Mesenchymal stem cell (in vitro differentiated cells and primary cell): ENCODE measurements around the gene LRIF1.
A peak's percentile ranks its signal among the peaks of the same experiment; 100 is the strongest.

ENCODE experiments used
- DNase-seq: peaks from one replicate; pipeline ENCODE4 v3.0.0-alpha.2; 2013
- H2AFZ ChIP-seq: one replicate; pipeline ENCODE4 v1.6.1; 2013; ENCODE audit warnings: low read depth, mild to moderate bottlenecking, control low read depth, inconsistent platforms, low read length, moderate library complexity
- H2AK5ac ChIP-seq: 2 replicates; pipeline ENCODE4 v1.6.1; 2013; ENCODE audit warnings: low read length, moderate library complexity, mild to moderate bottlenecking, inconsistent platforms; ENCODE audit not compliant: severe bottlenecking
- H2BK120ac ChIP-seq: one replicate; pipeline ENCODE4 v1.6.1; 2013; ENCODE audit warnings: low read depth, mild to moderate bottlenecking, inconsistent platforms, low read length, moderate library complexity
- H2BK12ac ChIP-seq, 2 experiments: one replicate each; pipeline ENCODE4 v1.6.1; 2013; ENCODE audit warnings: inconsistent platforms in 2 of 2, low read length in 2 of 2, mild to moderate bottlenecking in 2 of 2, moderate library complexity in 2 of 2, control low read depth in 1 of 2
- H2BK15ac ChIP-seq: one replicate; pipeline ENCODE4 v1.6.1; 2013; ENCODE audit warnings: mild to moderate bottlenecking, low read depth, inconsistent platforms; ENCODE audit not compliant: poor library complexity, severe bottlenecking
- H2BK5ac ChIP-seq: 2 replicates; pipeline ENCODE4 v1.6.1; 2013; ENCODE audit warnings: low read depth, mild to moderate bottlenecking, low read length, control low read depth, inconsistent platforms; ENCODE audit not compliant: poor library complexity, severe bottlenecking
- H3K14ac ChIP-seq, 2 experiments: one replicate each; pipeline ENCODE4 v1.6.1; 2013; ENCODE audit warnings: inconsistent platforms in 2 of 2, low read length in 2 of 2, control low read depth in 1 of 2, mild to moderate bottlenecking in 1 of 2, moderate library complexity in 1 of 2
- H3K18ac ChIP-seq, 2 experiments: one replicate each; pipeline ENCODE4 v1.6.1; 2013; ENCODE audit warnings: inconsistent platforms in 2 of 2, low read length in 2 of 2, control low read depth in 1 of 2, low read depth in 1 of 2, mild to moderate bottlenecking in 1 of 2
- H3K23ac ChIP-seq, 2 experiments: one replicate each; pipeline ENCODE4 v1.6.1; 2013; ENCODE audit warnings: inconsistent platforms in 2 of 2, low read length in 2 of 2, mild to moderate bottlenecking in 2 of 2, moderate library complexity in 2 of 2, control low read depth in 1 of 2
- H3K27ac ChIP-seq: 2 replicates; pipeline ENCODE4 v1.5.1; 2013; ENCODE audit warnings: mild to moderate bottlenecking, moderate library complexity, low read length, control low read depth, inconsistent platforms; ENCODE audit not compliant: poor library complexity, severe bottlenecking
- H3K27me3 ChIP-seq, 2 experiments: 2 replicates each; pipeline versions ENCODE4 v1.6.1 to v1.7.0; 2013; ENCODE audit warnings: low read length in 2 of 2, mild to moderate bottlenecking in 2 of 2, moderate library complexity in 2 of 2, control low read depth in 1 of 2, inconsistent platforms in 1 of 2; ENCODE audit not compliant: control insufficient read depth in 1 of 2, insufficient read depth in 1 of 2
- H3K36me3 ChIP-seq, 2 experiments: 2 replicates each; pipeline versions ENCODE4 v1.6.1 to v1.7.0; 2013; ENCODE audit warnings: low read length in 2 of 2, control low read depth in 1 of 2, inconsistent platforms in 1 of 2, low read depth in 1 of 2, mild to moderate bottlenecking in 1 of 2; ENCODE audit not compliant: insufficient read depth in 2 of 2, control insufficient read depth in 1 of 2
- H3K4ac ChIP-seq, 2 experiments: one replicate each; pipeline ENCODE4 v1.6.1; 2013; ENCODE audit warnings: inconsistent platforms in 2 of 2, low read length in 2 of 2, mild to moderate bottlenecking in 2 of 2, moderate library complexity in 2 of 2, control low read depth in 1 of 2, low read depth in 1 of 2
- H3K4me1 ChIP-seq: 2 replicates; pipeline ENCODE4 v1.6.1; 2013; ENCODE audit warnings: low read depth, low read length, control low read depth; ENCODE audit not compliant: control insufficient read depth, insufficient read depth
- H3K4me2 ChIP-seq: 2 replicates; pipeline ENCODE4 v1.6.1; 2013; ENCODE audit warnings: low read length, mild to moderate bottlenecking, inconsistent platforms; ENCODE audit not compliant: poor library complexity, severe bottlenecking
- H3K4me3 ChIP-seq, 2 experiments: 2 replicates each; pipeline versions ENCODE4 v1.5.1 to v1.7.0; 2013; ENCODE audit warnings: low read length in 2 of 2, mild to moderate bottlenecking in 2 of 2, control low read depth in 1 of 2, low read depth in 1 of 2; ENCODE audit not compliant: insufficient read depth in 1 of 2
- H3K79me1 ChIP-seq: replicated peaks from 2 replicates; pipeline ENCODE4 v1.6.1; 2013; ENCODE audit warnings: mild to moderate bottlenecking, control low read depth, low read length, inconsistent platforms; ENCODE audit not compliant: poor library complexity, severe bottlenecking
- H3K9ac ChIP-seq: 2 replicates; pipeline ENCODE4 v1.7.0; 2013; ENCODE audit warnings: mild to moderate bottlenecking, low read length, moderate library complexity
- H3K9me3 ChIP-seq: 2 replicates; pipeline ENCODE4 v1.7.0; 2013; ENCODE audit warnings: mild to moderate bottlenecking, low read length; ENCODE audit not compliant: control insufficient read depth
- H4K8ac ChIP-seq: one replicate; pipeline ENCODE4 v1.6.1; 2013; ENCODE audit warnings: inconsistent platforms, mild to moderate bottlenecking, low read length, moderate library complexity
- H4K91ac ChIP-seq: one replicate; pipeline ENCODE4 v1.6.1; 2013; ENCODE audit warnings: mild to moderate bottlenecking, low read length, inconsistent platforms
- WGBS: methylation state at CpG from one replicate; pipeline ENCODE4 v1.1.7; 2013; ENCODE audit warnings: mixed read lengths; 5-methylcytosine and 5-hydroxymethylcytosine counted together

The LRIF1 gene

DNA sequence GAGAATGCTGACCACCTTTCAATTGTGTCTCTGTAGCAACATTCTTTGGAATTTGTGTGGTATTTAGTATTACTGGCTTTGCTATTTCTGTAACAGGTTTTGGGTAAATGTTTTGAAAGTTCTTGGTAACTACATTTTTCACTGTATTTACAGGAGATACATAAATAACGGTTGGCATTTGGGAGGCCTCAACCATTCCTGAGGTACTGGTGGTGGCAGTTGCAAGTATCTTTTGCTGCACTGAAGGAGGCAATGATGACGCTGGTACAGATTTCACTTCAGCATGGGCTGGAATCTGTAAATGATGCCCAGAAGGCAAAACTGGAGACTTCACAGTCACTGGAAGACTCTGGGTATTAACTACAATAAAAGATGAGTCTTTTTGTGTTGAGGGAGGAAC, 11.7 kb downstream of the LRIF1 start:
- Histone ChIP-seq H2BK12ac (no peak overlapping the region), H3K9me3 (peaks cover 15% of the 10 kb centered on the region), H2BK120ac (no peak overlapping the region), H4K91ac (no peak overlapping the region), H3K79me1 (peaks cover 3% of the 10 kb centered on the region), H2AFZ (no peak overlapping the region), H3K18ac (no peak overlapping the region), H2AK5ac (no peak overlapping the region), H4K8ac (no peak overlapping the region), H2BK5ac (no peak overlapping the region), H3K4me1 (no peaks in the 10 kb centered on the region), H3K4me2 (no peak overlapping the region), H3K14ac (no peak overlapping the region), H3K4me3 (no peak overlapping the region), H3K27me3 (no peaks in the 10 kb centered on the region), H3K23ac (no peak overlapping the region), H3K36me3 (peaks cover 9 to 61% of the 10 kb centered on the region in 2 experiments), H2BK15ac (no peak overlapping the region), H3K4ac (no peak overlapping the region), H3K9ac (no peak overlapping the region), H3K27ac (no peak overlapping the region)
- 82% methylated on average over 2 of the region's 2 CpGs for WGBS
- DNase-seq: no peak

DNA sequence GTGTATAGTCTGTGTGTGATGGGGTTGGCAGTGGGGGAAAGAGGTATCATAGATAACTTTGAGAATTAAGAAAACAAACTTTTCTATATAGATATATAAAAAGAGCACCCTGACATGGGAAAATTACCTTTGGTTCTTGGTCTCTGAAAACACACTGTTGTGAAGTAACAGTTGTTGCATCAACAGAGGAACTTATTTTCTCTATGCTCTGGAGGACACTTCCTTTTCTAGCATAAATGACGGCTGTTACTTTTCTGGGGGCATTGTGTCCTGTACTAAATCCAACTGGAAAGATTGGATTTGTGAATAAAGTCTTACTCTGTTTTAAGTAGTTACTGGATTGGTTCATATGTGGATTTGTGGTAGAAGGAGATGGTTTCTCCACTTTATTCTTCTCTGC, 12.6 kb downstream of the LRIF1 start:
- Histone ChIP-seq H2BK120ac (no peak overlapping the region), H3K36me3 (peaks cover 9 to 55% of the 10 kb centered on the region in 2 experiments), H2BK5ac (no peak overlapping the region), H3K23ac (no peak overlapping the region), H3K79me1 (peaks cover 4% of the 10 kb centered on the region), H4K8ac (no peak overlapping the region), H3K4me2 (no peak overlapping the region), H3K27ac (no peak overlapping the region), H3K18ac (no peak overlapping the region), H3K4ac (no peak overlapping the region), H3K14ac (no peak overlapping the region), H2BK12ac (no peak overlapping the region), H2BK15ac (no peak overlapping the region), H2AK5ac (no peak overlapping the region), H3K9ac (no peak overlapping the region), H3K9me3 (peaks cover 18% of the 10 kb centered on the region), H4K91ac (no peak overlapping the region), H2AFZ (no peak overlapping the region), H3K4me3 (no peak overlapping the region), H3K4me1 (no peaks in the 10 kb centered on the region), H3K27me3 (no peaks in the 10 kb centered on the region)
- no peak for DNase-seq
- 84% methylated on average over 1 of the region's 1 CpG for WGBS

- no peak overlapping the region for H3K23ac ChIP-seq
- 86% methylated on average over 7 of the region's 10 CpGs for WGBS
- no peaks in the 10 kb centered on the region for H3K4me1 ChIP-seq
- no peak overlapping the region for H2BK15ac ChIP-seq
- H2BK12ac ChIP-seq: no peak overlapping the region
- H2BK120ac ChIP-seq: no peak overlapping the region
- H4K91ac ChIP-seq: no peak overlapping the region
- no peak overlapping the region for H3K4me2 ChIP-seq
- H3K18ac ChIP-seq: no peak overlapping the region
- no peaks in the 10 kb centered on the region for H3K27me3 ChIP-seq
- peaks cover 1% of the 10 kb centered on the region for H3K79me1 ChIP-seq
- no peak overlapping the region for H3K4ac ChIP-seq
- no peak overlapping the region for H2AK5ac ChIP-seq
- H3K4me3 ChIP-seq: no peak overlapping the region
- H2AFZ ChIP-seq: no peak overlapping the region
- peaks cover 9 to 57% of the 10 kb centered on the region in 2 experiments for H3K36me3 ChIP-seq
- H3K9me3 ChIP-seq: peaks cover 18% of the 10 kb centered on the region
- no peak overlapping the region for H3K9ac ChIP-seq
- no peak overlapping the region for H3K14ac ChIP-seq
- no peak overlapping the region for H4K8ac ChIP-seq
- DNase-seq: peak; percentile 4
- H3K27ac ChIP-seq: no peak overlapping the region
- no peak overlapping the region for H2BK5ac ChIP-seq
Observed at GRCh38 chr1:110948038-110948810, 15.5 kb downstream of the LRIF1 start.

DNA sequence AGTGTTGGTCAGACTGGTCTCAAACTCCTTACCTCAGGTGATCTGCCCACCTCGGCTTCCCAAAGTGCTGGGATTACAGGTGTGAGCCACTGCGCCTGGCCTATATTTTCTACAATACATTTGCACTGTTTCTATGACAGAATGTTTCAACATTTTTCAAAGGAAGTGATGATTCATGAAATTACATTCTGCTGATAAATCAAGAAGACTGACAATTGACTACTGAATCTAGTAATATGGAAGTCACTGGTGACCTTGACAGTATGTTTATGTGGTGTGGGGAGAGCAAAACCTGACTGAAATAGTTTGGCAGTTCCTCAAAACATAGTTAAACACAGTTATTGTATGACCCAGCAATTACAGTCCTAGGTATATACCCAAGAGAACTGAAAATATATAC, 18.1 kb downstream of the LRIF1 start:
- Histone ChIP-seq H3K27ac (no peak overlapping the region), H2AK5ac (no peak overlapping the region), H3K4me2 (no peak overlapping the region), H3K14ac (no peak overlapping the region), H3K4me3 (no peak overlapping the region), H3K4me1 (no peaks in the 10 kb centered on the region), H2BK5ac (no peak overlapping the region), H4K8ac (no peak overlapping the region), H3K9ac (no peak overlapping the region), H3K27me3 (no peaks in the 10 kb centered on the region), H3K79me1 (peaks cover 1% of the 10 kb centered on the region), H2BK15ac (no peak overlapping the region), H4K91ac (no peak overlapping the region), H2BK120ac (no peak overlapping the region), H2BK12ac (no peak overlapping the region), H3K23ac (no peak overlapping the region), H3K4ac (no peak overlapping the region), H3K18ac (no peak overlapping the region), H3K36me3 (peaks cover 6 to 37% of the 10 kb centered on the region in 2 experiments), H3K9me3 (peaks cover 18% of the 10 kb centered on the region), H2AFZ (no peak overlapping the region)
- 86% methylated on average over 2 of the region's 2 CpGs for WGBS
- no peak for DNase-seq
